ENCODE data around the gene KRT86.
"Not testable (repeated sequence)": the region's sequence is repeated elsewhere in the genome, so short reads cannot be mapped to it uniquely, and the experiment has no call there.

Gene KRT86

DNA sequence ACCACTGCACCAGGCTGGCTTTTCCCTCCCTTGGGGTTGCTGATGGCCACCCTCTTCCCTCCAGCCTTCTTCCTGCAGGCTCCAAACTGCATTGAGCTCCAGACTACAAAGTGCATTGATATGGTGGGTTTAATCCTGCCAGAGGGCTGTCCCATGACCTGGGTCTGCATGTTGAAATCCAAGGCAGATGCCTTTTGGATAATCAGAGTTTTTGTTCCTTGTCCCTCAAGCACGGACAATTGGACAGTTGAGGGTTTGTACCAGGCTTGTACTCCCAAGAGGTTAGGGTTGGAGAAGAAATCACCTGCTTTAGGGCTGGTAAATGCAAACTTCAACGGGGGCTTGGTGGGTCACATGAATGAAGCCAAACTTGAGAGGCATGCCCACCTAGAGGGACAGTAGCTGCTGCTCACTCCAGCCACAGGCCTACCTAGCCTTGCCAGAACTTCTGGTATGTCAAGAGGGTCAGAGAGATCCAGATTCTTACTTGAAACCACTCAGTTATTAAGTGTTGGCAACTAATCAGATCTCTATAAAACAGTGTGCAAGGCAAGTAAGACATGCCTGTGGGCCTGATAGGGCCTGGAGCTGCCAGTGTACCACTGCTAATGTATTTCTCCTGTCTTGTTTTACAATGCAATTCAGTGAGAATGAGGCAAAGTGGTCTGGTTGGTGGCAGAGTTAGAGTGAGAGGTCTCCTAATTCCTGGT is 68.5 kb downstream of the KRT86 start:
- no peak for DNase-seq

GRCh38 chr12:52343550-52343949 is 69.1 kb downstream of the KRT86 start:
- no peak for DNase-seq

- DNase-seq: no peak
These were observed 69.7 kb downstream of the KRT86 start for GRCh38 chr12:52344111-52344510.

GRCh38 chr12:52345041-52345440 is 70.6 kb downstream of the KRT86 start:
- DNase-seq: not testable (repeated sequence)

DNA sequence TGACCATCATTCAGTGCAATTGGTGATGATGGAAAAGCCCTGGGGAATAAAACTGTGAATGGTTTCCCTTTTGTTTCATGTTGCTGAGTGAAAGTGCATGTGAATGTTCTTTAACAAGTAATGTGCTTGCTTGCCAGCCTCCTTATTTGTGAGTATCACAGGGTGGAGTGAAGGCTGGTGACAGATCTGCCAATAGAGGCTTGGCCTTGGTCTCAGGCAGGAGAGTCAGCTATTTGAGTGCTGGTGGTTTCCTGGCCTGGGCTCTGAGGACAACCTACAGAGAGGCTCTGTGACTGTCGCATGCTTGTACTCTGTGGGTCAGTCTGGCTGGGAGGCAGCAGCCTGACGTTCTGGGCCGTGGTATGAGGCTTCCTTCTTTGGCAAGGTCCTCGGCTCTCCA is 72.1 kb downstream of the KRT86 start:
- DNase-seq: no peak

DNA sequence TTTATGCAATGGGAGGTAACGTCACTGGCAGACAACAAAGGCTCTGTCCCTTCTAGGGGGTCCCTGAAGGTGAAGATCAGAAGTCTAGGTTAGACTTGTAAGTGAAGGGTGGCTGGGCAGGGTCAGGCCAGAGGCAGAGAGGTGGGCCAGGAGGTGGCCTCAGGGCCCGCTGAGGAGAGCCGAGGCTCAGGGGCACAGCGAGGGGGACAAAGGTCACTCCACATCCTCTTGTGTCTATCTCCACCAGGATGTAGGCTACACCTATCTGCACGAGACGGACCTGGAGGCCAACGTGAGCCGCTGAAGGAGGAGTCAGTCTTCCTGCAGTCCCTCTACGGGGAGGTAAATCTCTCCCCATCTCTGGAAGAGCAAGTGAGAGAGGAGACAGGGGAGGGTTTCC is 72.6 kb downstream of the KRT86 start:
- no peak for DNase-seq

DNA sequence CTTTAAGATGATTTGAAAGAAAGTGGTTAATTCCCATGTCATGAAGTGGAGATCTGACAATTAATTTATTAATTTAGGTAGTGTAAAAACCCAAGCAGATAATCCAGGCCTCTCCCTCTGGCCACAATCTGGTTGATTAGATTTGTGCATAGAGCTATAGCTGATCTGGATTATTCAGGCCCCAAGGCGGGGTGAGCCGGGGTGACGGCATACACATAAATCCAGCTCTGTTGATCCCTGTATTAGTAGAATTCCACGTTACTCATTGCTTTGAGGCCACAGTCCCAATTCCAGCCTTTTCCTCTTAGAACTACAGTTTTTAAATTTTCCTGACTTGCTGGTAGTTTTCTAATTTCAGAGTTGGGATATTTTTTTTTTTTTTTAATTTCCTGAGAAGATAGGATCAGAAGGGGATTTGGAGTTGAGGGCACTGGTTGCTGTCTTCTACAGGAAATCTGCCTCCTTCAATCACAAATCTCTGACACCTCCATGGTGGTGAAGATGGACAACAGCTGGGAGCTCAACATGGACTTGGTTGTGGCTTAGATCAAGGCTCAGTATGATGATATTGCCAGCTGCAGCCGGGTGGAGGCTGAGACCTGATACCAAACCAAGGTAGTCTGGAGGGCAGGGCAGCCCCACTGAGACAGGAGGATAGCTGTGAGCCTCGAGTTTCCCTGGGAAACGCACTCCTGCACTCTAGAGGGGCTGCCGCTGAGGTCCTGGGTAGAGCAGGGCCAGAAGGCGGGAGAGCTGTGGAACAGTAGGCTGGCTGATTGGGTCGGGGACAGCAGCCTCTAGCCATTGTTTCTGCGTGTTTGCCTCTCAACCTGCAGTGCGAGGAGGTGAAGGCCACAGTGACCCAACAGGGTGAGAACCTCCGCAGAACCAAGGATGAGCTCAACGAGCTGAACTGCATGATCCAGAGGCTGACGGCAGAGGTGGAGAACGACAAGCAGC is 73.4 kb downstream of the KRT86 start:
- no peak for DNase-seq

DNA sequence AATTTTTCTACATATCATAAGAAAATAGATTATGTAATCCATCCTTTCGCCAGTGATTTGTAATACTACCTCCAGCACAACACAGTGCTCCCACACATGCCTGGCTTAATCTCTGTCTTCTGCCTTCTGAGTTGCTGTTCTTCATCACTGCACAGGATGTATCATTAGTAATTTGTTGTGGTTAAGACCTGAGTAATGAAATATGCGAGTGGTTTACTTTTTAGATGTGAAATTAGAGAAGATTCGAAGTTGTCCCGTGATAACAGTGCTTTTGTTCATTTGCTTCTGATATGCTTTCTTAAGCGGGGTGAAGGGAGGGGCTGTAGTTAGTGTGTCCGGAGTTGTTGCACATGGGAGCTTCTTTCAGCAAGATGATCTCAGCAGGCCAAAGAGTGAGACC is 74.8 kb downstream of the KRT86 start:
- no peak for DNase-seq

- no peak for DNase-seq
These were observed 75.7 kb downstream of the KRT86 start for GRCh38 chr12:52350021-52350620.

DNA sequence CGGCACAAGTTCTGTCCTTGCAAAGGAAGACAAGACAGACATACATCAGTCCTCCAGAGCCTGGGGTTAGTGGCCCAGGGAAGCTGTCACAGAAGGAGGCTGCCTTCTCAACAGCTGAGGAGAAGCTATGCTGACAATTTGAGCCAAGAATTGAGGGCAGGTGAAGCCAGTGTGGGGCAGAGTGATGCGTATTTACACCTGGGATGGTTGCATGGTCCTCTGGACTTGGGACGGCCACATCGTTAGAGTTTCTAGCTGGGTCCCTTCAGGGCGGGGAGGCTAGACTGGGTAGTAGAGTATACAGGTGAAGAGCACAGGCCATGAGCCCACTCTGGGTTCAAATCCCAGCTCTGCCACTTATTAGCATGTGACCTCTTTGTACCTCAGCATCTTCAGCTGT is 76.3 kb downstream of the KRT86 start:
- DNase-seq: no peak

- DNase-seq: peak; percentile 34
These were observed 77.0 kb downstream of the KRT86 start for GRCh38 chr12:52351196-52352059.

- no peak for DNase-seq
These were observed 78.5 kb downstream of the KRT86 start for GRCh38 chr12:52352951-52353350.

- no peak for DNase-seq
These were observed 79.3 kb downstream of the KRT86 start for GRCh38 chr12:52353766-52354165.

DNA sequence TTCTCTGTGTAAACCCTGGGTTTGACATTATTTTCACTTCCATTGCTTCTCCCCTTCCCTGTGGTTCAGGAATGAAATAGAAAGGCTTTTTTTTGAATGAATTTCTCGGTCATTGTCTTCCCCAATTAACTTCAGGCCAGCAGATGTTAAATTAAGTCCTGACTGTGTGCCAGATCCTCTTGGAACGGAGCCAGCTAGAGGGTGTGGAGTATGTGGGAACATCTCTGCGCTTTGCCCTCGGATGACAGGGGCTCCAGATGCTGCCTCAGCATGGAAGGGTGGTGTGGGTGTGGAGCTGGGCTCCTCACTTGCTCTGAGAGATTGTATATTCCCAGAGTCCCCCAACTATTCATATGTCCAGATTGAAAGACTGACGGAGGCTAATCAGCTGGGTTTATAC is 79.8 kb downstream of the KRT86 start:
- no peak for DNase-seq

DNA sequence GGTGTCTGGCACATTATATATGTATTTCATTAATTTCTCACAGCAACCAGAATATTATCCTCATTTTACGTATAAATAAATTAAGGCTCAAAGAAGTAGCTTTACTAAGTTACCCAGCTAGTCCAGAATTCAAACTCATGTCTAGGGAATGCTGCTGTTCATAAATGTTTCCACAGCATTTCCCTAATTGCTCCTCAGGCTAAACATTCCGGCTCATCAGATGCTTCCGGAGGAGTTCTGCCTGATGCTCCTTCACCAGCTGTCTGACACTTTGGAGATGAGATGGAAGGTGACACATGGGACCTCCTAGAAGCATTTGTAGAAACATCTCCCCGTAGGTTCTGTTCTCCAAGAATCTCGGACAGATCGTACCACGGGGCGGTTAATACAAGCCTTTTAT is 80.7 kb downstream of the KRT86 start:
- DNase-seq: no peak

DNA sequence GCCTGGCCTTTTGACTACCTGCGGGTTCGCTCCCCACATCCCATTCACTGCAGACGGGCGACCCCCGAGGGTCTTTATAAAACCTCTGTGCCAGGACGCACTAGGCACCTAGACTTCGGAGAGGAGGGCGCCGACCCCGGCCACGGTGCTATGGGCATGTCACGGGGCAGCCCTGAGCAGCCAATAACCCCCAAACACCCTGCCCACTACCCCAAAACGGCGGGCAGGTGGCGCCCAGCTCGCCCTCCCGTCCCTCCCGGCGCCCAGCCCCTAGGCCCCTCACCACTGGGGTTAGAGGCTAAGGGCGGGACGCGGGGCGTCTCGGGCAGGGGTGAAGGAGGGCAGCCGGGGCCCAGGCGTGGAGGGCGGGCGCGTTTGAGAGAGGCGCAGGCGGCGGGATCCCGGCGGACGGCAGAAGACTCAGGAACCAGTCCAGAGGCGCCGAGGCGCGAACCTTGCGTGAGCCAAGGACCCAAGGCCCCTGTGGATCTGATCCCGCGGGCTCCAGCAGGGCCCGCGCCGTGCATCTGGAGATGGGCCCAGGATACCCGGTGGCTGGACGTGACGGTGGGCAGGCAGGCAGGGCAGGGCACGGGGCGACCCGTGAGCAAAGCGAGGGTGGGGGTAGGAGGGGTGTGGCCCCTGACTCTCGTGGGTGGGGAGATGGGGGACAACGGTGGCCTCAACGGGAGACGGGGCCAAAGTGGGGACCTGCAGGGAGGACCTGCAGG is 81.8 kb downstream of the KRT86 start:
- DNase-seq: no peak

DNA sequence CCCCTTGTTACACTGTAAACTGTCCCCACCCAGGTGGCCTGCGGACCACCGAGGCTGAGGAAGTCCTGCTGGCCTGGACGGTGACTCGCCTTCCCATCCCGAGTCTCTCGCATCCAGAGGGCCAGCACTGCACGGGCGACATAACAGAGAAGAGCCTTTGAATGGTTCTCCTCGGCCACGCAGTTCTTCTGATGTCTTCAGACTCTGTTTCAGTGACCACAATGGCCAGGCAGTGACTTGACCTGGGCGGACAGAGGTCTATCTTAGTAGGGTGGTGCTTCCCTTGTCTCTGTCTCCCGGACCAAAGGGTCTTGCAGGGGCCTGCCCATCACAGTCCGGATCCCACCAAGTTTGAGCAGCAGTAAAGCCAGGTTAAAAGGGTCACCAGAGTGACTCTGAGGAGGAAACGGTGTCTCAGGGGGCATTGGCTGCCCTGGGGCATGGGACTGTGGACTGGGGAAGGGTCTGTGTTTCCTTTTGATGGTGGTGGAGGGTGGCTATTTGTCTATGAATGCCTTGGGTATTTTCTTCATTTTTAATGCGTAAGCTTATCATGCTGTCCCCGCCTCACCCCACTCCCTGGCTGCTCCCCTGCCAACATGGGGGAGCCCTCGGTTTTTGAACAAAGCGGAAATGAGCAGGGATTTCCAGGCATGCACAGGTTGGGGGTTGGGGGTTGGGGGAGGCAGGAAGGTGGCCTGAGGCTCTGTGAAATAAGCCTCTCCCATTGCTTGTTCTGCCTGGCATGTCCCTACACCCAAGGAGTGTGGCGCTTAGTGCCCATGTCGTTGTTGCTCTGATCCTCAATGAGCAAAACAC is 82.5 kb downstream of the KRT86 start:
- DNase-seq: no peak
